KMS-11 (cell line): ENCODE results near the gene GRAMD4.

Experiments
- H2AFZ ChIP-seq: fragments of 200-600 bp; sonication (generic); 2 replicates; pipeline ENCODE4 v1.6.1; 2016; ENCODE audit warnings: antibody characterized with exemption, mixed run types, low read depth
- H3K27ac ChIP-seq: fragments of 200-600 bp; sonication (generic); 2 replicates; pipeline ENCODE4 v1.6.1; 2016; ENCODE audit warnings: mild to moderate bottlenecking, mixed run types
- H3K27me3 ChIP-seq: fragments of 200-600 bp; sonication (generic); 2 replicates; pipeline ENCODE4 v1.6.1; 2017; ENCODE audit warnings: mild to moderate bottlenecking, low read depth, mixed run types, moderate library complexity; ENCODE audit not compliant: insufficient read depth
- H3K36me3 ChIP-seq: fragments of 200-600 bp; sonication (generic); 2 replicates; pipeline ENCODE4 v1.6.1; 2017; ENCODE audit warnings: mild to moderate bottlenecking, mixed run types; ENCODE audit not compliant: insufficient read depth
- H3K4me1 ChIP-seq: fragments of 200-600 bp; sonication (generic); 2 replicates; pipeline ENCODE4 v1.6.1; 2016; ENCODE audit warnings: mild to moderate bottlenecking, low read depth, mixed run types; ENCODE audit not compliant: poor library complexity, severe bottlenecking
- H3K4me2 ChIP-seq: fragments of 200-600 bp; sonication (generic); 2 replicates; pipeline ENCODE4 v1.7.0; 2016; ENCODE audit warnings: mild to moderate bottlenecking, mixed run types
- H3K4me3 ChIP-seq: fragments of 200-600 bp; sonication (generic); IDR thresholded peaks from 2 replicates; pipeline ENCODE4 v1.6.1; 2017; ENCODE audit warnings: low read depth, low read length, mixed read lengths; ENCODE audit not compliant: insufficient read depth
- H3K79me2 ChIP-seq: fragments of 200-600 bp; sonication (generic); 2 replicates; pipeline ENCODE4 v1.6.1; 2016; ENCODE audit warnings: low read depth, mixed run types; ENCODE audit not compliant: insufficient read depth
- H3K9ac ChIP-seq: fragments of 200-600 bp; sonication (generic); 2 replicates; pipeline ENCODE4 v1.6.1; 2016; ENCODE audit warnings: mild to moderate bottlenecking, mixed run types
- H4K20me1 ChIP-seq: fragments of 200-600 bp; sonication (generic); 2 replicates; pipeline ENCODE4 v1.6.1; 2016; ENCODE audit warnings: mild to moderate bottlenecking, mixed run types; ENCODE audit not compliant: insufficient read depth
- TF ChIP-seq, protein P1 (sequence below): fragments of 200-600 bp; sonication (generic); conservative IDR thresholded peaks from 2 replicates; pipeline ENCODE4 v1.6.1; 2017; ENCODE audit warnings: low read depth, mild to moderate bottlenecking, antibody characterized with exemption, low read length, moderate library complexity, mixed read lengths

Gene GRAMD4

DNA sequence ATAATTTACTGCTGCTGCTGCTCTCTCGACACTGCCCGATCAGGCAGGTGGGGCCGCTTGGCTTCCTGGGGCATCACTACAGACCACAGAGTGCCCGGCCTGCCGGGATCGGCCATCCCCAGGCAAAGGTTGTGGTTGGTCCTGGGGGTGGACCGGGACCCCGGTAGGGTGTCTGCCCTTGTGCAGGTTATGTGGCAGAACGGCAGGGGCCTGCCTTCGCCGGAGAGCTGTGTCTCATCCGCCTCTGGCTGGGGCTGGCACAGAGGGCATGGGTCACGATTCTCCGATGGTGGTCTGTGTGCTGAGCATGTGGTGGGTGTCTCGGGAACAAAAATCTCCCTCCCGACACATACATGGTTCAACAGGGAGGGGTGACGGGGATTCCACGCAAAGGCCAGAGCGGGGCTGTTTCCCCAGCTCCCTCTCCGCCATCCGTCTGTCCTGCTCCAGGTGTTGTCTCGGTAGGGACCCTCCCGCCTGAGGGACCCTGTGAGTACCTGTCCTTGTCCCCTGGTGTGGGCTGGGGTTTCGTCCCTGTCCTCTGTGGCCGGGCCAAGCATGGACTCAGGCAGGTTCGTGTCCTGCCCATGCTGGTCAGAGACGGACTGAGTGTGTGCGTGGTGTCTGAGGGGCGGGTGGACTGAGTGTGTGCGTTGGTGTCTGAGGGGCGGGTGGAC, 7.8 kb downstream of the GRAMD4 start:
- no peak overlapping the region for H2AFZ ChIP-seq
- no peaks in the 10 kb centered on the region for H3K36me3 ChIP-seq
- no peaks in the 10 kb centered on the region for H4K20me1 ChIP-seq
- no peak overlapping the region for H3K4me3 ChIP-seq
- TF ChIP-seq, protein P1, sequence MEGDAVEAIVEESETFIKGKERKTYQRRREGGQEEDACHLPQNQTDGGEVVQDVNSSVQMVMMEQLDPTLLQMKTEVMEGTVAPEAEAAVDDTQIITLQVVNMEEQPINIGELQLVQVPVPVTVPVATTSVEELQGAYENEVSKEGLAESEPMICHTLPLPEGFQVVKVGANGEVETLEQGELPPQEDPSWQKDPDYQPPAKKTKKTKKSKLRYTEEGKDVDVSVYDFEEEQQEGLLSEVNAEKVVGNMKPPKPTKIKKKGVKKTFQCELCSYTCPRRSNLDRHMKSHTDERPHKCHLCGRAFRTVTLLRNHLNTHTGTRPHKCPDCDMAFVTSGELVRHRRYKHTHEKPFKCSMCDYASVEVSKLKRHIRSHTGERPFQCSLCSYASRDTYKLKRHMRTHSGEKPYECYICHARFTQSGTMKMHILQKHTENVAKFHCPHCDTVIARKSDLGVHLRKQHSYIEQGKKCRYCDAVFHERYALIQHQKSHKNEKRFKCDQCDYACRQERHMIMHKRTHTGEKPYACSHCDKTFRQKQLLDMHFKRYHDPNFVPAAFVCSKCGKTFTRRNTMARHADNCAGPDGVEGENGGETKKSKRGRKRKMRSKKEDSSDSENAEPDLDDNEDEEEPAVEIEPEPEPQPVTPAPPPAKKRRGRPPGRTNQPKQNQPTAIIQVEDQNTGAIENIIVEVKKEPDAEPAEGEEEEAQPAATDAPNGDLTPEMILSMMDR, result no peak
- H3K4me2 ChIP-seq, result no peak overlapping the region
- no peaks in the 10 kb centered on the region for H3K79me2 ChIP-seq
- no peak overlapping the region for H3K27ac ChIP-seq
- H3K9ac ChIP-seq, result no peak overlapping the region
- H3K4me1 ChIP-seq, result no peaks in the 10 kb centered on the region
- no peaks in the 10 kb centered on the region for H3K27me3 ChIP-seq

DNA sequence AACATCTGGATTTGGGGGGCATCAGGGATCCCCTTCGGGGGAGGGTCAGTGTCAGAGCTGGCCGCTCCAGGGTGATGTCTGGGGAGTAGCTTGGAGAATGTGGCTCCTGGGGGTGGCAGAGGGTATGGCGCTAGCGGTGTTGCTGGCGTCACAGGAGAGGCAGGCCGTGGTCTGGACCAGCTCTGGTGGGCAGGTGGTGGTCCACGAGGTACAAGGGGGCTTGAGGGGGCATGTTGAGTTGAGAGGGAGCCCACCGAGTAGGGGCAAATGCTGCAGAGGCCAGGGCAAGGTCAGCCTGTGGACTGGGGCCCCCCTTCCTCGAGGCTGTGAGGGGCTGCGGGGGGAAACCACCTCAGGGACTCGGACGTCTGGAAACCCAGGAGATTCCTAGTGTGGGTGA, 8.6 kb downstream of the GRAMD4 start:
- Histone ChIP-seq H3K27me3 (no peaks in the 10 kb centered on the region), H3K36me3 (no peaks in the 10 kb centered on the region), H3K79me2 (no peaks in the 10 kb centered on the region), H3K9ac (no peak overlapping the region), H3K4me3 (no peak overlapping the region), H3K4me2 (no peak overlapping the region), H4K20me1 (no peaks in the 10 kb centered on the region), H2AFZ (no peak overlapping the region), H3K27ac (no peak overlapping the region), H3K4me1 (no peaks in the 10 kb centered on the region)
- TF ChIP-seq, protein P1, result no peak

DNA sequence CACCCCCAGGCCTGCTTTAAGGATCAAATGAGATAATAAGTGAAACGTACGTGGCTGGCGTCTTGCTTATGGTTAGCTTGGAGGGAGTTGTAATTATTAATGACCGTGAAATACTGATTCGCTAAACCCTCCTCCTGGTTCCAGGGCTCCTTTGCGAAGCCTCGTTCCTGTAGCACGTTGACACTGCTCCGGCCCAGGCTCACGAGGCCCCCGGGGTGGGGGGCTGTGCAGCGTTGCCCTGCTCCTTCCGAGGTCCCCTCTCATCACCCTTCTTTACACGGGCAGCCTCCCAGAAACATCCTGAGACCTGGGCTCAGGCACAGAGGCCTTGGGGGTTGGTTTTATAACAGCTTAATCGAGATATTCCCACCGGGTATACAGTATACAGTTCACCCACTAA, 9.1 kb downstream of the GRAMD4 start:
- no peak overlapping the region for H3K4me2 ChIP-seq
- no peaks in the 10 kb centered on the region for H3K27me3 ChIP-seq
- H3K27ac ChIP-seq, result no peak overlapping the region
- H4K20me1 ChIP-seq, result no peaks in the 10 kb centered on the region
- no peak overlapping the region for H3K9ac ChIP-seq
- TF ChIP-seq, protein P1, result no peak
- no peak overlapping the region for H3K4me3 ChIP-seq
- no peaks in the 10 kb centered on the region for H3K36me3 ChIP-seq
- no peak overlapping the region for H2AFZ ChIP-seq
- no peaks in the 10 kb centered on the region for H3K4me1 ChIP-seq
- no peaks in the 10 kb centered on the region for H3K79me2 ChIP-seq

DNA sequence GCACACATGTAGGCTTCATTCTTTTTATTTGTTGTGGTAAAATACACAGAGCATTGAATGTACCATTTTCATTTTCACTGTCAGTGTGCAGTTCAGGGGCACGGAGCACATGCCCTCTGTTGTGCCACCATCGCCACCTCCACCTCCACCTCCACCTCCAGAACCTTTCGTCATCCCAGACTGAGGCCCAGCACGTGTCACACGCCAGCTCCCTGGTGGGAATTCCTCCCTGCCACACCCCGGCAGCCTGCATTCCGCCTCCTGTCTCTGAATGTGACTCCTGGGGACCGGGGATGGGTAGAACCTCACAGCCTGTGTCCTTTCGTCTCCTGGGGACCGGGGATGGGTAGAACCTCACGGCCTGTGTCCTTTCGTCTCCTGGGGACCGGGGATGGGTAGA, 10.9 kb downstream of the GRAMD4 start:
- Histone ChIP-seq H2AFZ (no peak overlapping the region), H3K4me1 (no peaks in the 10 kb centered on the region), H3K4me2 (no peak overlapping the region), H3K79me2 (no peaks in the 10 kb centered on the region), H3K36me3 (no peaks in the 10 kb centered on the region), H3K27me3 (no peaks in the 10 kb centered on the region), H4K20me1 (no peaks in the 10 kb centered on the region), H3K9ac (no peak overlapping the region), H3K4me3 (no peak overlapping the region), H3K27ac (no peak overlapping the region)
- TF ChIP-seq, protein P1, result no peak
